NCI-H1105 treated with DMSO at 0.1 percent for 48 hours (cell line): Measurements from ENCODE around the gene EOLA1.
"Not testable (repeated sequence)": the region's sequence is repeated elsewhere in the genome, so short reads cannot be mapped to it uniquely, and the experiment has no call there.

Experiments
- DNase-seq: peaks from one replicate; lab custom pipeline; 2025; lab: John Stamatoyannopoulos, UW

EOLA1 gene

DNA sequence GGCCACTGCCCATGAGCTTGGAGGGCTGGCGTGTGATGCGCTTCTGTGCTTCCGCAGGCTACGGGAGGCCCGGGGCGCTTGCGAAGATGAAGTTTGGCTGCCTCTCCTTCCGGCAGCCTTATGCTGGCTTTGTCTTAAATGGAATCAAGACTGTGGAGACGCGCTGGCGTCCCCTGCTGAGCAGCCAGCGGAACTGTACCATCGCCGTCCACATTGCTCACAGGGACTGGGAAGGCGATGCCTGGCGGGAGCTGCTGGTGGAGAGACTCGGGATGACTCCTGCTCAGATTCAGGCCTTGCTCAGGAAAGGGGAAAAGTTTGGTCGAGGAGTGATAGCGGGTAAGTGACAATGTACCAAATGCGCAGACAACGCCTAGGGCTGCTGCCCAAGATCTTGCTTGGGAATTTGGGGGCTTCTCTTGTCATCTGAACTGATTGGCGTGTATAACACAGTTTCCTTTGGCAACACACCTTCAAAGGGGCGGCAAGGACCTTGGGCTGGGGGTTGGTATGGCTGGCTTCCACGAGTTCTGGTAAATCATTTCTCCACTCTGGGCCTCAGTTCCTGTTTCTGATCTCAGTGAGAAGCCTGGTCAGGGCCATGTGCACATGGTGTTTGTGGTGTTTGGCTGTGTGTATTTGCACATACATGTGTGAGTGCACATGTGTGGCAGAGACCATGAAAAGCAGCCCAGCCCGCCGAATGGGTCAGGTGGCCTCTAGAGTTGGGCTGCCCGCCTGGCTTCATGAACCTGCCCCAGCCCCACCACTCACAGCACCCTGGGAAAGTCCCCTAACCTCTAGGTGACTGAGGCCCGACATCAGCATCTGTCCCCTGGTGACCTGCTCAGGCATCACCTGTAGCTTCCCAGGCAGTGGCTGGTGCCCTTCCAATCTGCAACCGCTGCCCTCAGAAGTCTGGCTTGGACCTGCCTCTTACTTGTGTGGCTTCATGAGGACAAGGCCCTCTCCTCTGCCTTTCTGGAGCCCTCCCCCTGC is 5.0 kb downstream of the EOLA1 start:
- DNase-seq: not testable (repeated sequence)

DNA sequence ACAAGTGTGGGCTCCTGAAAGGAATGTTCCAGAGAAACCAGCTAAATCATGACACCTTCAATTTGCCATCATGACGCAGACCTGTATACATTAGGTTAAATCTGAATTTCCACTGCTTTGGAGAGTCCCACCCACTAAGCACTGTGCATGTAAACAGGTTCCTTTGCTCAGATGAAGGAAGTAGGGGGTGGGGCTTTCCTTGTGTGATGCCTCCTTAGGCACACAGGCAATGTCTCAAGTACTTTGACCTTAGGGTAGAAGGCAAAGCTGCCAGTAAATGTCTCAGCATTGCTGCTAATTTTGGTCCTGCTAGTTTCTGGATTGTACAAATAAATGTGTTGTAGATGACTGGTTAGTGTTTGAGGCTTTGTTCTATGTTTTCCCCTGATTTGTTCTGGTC is 6.2 kb downstream of the EOLA1 start:
- not testable (repeated sequence) for DNase-seq

DNA sequence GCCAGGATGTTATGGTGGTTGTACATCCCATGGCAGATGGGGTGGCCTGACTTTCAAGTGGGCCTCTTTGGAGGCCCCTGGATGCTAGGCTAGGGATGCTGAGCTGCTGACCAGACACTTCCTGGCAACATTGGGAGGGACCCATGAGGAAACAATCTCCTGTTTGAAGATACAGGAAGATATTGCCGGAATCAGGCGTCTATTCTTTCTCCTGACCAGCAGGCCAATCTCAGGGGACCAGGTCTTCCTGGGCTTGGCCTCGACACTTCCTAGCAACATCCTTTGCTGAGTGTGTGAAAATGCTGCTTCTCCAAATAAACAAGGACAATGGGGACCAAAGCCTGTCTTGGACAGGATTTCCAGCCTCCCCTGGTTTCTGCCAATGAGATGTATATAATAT is 7.0 kb downstream of the EOLA1 start:
- DNase-seq: not testable (repeated sequence)

DNA sequence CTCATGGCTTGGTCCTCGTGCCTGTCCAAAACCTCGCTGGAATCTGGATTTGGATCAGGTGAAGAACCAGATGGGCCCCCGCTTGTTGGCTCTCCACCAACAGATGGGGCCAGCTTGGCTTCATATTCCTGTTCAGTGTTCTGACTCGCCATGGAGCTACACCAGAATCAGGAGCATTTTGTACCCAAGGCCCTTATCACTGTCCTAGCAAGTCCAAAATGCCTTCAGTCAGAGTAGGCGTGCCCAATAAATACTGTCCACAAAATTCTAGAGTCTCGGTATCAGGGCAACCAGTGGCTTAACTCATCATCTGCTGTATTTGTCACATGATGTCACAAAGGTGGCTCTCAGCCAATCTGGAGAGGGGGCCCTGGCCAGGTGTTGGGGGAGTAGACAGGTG is 8.9 kb downstream of the EOLA1 start, which contains the start of gene HSFX3:
HSFX3 (minus strand) TSS at position 224 of the 400 bp plus-strand sequence; CDS start at position 152, 72 bp downstream.
- DNase-seq: not testable (repeated sequence)

DNA sequence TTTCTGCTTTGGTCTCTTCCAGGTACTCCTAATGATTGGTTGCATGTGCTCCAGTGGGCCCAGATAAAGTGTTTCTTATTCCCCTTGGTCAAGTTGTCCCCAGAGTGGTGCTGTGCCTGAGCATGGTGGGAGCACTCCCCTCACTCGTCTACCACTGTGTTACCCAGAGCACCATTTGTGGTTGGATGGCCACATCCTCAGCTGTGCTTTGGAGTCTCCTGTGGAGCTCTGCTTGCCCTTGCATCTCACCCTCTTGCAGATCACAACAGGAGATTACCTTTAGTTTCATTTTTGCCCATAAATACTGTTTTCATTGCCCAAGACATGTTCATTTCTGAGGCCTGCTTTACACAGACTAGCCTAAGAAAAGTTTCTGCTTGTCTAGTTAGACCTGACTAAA is 9.6 kb downstream of the EOLA1 start:
- not testable (repeated sequence) for DNase-seq

DNA sequence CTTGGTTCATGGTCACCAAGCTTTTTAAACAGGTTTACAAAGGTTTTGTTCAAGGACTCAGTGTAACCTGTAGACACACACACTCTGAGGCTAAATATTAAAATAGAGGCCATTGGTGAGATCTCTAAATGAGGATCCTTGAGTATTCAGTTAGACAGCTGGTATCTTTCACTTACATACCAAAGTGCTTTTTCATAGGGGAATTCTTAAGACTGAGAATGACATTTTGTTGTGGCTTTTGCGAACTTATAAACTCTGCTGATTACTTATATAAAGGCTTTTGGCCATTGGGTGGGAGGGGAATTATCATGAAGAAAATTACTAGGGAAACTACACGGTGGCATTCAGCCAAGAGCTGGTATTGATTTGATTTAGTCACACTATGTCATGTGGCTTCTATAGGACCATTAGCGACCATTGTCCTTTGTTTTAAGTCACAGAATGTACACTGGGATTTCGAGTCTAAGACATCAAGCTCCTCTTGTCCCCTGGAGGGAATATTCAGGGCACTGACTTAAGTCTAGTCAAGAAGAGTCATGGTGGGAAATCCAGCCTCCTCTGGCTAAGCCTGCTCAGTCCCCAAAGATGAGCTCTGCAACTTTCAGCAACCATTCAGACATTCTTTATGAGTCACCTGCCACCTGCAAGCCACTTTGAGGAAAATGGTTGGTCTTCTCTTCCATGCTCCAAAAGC is 10.6 kb downstream of the EOLA1 start:
- DNase-seq: not testable (repeated sequence)

DNA sequence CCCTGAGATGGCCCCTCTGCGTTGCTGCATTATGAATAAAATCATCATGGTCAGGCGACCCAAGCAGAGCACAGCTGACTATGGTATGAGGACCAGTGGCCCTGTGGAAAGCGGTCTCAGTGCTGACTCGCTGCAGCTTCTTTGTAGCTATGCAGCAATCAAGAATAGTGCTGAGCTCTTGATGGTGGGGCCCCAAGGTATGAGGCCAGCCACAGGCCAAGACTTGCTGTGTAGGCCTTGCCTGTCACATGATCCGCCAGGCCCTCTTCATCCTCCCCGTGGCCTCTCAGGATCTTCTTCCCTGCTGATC is 11.1 kb downstream of the EOLA1 start:
- not testable (repeated sequence) for DNase-seq

DNA sequence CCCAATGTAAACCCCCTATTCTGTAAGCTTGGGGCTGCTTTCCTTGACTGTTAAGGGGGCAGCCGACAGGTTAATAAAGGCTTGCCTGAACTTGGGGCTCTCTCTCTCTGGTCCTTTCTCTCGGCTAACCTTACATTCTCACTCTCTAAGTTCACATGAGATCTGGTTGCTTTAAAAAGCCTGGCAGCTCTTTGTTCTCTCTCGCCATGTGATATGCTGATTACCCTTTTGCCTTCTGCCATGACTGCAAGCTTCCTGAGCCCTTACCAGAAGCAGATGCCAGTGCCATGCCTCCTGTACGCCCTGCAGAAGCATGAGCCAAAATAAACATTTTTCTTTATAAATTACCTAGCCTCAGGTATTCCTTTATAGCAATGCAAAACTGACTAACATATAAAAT is 14.4 kb downstream of the EOLA1 start:
- DNase-seq: not testable (repeated sequence)

DNA sequence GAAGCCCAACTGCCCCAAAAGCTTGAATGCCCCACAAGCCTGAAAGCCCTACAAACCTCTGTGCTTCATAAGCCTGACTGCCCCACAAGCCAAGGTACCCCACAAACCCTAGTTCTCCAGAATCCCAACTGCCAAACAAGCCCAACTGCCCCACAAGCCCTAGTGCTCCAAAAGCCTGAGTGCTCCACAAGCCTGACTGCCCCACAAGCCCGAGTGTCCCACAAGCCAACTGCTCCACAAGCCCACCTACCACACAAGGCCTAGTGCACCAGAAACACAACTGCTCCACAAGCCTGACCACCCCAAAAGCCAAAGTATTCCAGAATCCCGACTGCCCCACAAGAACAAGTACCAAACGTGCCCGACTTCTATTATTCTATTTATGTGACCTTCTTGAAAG is 22.5 kb downstream of the EOLA1 start:
- no peak for DNase-seq

DNA sequence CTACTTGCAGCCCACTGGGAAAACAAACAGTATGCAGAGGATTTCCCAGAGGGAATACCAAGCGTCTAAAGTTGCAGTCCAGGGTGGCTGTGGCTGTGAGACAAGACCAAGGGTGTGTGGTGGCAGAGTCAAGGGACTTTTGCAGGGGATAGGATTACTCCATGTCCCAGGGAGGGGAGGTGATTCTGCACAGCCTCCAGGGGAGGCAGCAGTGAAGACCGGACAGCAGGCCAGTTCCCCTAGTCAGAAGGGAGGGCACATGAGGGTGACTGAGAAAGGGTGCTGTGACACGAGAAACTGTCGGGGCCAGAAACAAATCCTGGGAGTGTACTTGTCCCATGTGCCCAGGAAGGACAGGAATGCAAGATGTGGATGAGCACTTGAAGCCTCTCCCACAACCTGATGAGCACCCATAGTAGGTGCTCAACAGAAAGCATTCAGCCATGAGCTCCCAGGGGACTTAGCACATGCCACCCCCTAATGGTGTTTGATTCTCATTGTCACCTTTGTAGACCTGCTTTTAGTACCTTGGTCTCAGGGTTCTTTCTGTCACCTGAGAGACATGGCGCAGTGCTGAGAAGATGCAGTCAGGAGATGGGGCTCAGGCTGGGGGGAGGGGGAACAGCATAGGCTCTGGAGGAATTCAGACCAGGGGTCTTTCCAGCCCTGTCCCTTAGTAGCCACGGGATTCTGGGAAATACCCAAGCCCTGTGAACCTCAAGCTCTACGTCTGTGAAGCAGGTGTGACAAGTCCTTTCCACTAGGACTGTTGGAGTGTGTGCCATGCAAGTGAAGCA is 27.0 kb downstream of the EOLA1 start:
- DNase-seq: no peak

DNA sequence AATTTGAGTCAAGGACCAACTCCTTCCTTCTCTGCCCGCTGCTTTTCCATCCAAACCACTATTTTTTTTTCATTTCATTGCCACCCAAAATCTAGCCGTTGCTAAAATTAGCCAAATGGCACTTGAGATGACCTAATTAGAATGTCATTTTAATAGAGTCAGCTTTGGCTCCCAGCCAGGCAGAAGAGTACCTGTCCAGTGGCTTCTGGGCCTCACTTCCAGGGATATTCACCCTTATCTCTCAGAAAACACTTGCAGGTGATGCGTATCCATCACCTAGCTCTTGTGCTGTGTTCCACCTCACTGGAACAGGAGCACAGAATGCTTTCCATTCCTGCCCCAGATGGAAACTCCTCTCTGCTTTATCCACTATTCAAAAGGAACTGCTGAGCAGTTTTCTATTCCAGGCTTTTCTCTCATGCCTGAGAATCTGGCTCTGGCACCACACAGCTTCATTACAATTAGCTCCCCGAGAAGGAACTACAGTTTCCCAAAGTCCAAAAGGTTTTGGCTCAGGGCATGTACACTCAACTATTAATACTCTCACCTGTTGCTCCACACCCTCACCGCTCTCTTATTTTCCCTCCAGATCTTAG is 28.0 kb downstream of the EOLA1 start:
- DNase-seq: peak; percentile 40

DNA sequence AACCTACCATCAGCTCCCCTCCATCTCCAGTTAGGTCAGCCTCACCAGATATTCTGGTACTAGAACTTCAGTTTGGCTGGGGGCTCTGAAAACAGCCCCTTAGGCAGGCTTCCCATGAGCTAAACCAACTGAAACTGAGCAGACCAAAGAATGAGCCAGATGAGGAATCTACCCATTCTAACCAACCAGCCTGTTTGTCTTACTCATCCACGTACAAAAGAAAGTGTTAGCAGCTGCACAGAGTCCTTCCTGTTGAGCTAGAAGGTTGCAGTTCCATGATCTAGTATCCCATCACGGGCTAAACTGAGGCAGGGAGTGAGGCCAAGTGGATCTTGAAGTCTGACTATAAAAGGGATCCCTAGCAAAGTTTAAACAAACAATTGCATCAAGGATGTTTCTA is 29.0 kb downstream of the EOLA1 start:
- DNase-seq: no peak

DNA sequence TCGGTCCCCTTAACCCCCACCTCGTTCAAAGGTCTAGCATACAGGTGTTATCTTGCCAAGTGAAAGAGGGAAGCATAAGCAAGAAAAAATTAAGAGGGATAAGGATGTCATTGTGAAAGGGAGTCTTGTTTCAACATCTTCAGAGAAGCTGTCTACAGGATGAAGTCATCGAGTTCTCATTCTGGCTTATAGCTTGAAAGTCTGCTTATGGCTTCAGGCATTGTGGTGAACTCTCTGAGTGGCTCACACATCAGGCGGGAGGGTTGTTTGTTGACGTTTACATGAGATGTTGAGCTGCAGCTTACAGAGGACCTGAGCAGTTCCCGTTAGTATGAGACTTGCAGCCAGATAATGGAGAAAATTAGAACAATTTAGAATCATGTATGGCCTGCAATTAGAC is 29.9 kb downstream of the EOLA1 start:
- DNase-seq: no peak

DNA sequence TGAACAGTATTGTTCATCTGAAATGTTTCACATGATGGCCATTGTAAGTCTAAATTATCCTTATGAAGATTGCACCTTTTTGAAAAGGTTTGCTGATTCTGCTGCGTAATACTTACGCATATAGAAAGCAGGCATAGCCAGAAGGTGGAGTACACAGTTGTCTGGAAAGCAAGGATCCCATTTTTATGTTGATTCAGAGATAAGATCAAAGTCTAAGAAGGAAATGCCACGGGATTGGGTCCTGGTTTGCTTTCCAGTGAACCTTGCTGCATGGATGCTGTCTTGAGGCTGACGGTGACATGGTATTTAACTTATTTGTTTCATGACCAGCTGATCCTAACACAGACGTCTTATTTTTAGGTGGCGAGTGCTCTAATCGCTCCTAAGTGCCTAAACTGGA is 31.0 kb downstream of the EOLA1 start:
- DNase-seq: no peak

DNA sequence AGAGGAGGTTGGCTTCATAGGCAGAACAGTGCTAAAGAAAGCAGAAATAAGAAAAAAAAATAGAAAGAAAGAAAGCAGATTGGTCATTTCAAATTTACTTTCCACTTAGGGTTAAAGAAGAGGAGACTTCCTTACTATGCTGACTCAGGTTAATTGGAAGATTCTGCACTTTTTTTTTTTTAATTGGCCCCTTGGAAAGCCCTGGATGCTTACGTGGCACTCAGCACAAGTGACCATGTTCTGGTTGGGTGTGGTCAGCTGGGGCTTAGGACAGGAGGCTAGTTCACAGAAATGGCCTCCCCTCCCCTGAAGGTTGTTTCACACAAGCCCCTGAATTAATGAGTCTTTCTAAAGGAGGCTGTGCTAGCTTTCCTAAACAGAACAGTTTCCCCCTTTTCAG is 31.9 kb downstream of the EOLA1 start:
- DNase-seq: no peak

DNA sequence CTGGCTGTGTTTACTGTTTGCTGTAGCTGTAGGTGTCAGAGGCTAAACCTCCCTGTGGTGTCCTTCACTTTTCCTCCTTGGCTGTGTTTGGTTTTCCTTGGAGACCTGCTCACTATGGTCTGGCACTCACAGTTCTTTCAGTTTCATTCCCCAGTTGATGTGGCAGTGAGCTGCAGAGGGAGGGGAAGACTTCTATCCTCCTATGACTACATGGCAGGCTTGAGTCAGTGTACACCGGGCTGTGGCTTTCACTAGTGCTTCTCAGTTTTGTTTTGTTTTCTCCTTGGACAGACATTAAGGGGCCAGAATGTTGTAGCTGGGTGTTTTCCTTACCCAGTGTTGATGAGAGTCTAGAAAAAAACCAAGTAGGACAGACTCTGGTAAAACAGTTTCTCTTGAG is 32.6 kb downstream of the EOLA1 start:
- DNase-seq: not testable (repeated sequence)

DNA sequence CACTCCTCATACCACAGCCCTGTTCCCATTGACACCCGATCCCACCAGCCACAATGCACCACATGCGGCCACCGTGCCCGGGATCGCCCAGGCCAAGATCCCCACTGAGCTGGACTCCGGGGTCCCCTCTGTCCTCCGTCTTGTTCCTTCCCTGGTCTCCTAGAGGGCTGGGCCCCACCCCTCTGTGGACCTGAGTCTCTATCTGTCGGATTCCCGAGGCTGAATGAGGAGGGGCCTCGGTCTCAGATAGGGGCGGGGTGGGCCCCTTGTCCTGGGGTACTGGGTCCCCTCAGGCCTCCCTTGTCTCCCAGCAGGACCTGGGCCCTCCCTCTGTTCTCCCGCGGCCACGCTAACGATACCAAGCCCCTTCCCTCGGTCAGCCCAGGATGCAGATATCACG is 44.8 kb downstream of the EOLA1 start:
- DNase-seq: not testable (repeated sequence)

DNA sequence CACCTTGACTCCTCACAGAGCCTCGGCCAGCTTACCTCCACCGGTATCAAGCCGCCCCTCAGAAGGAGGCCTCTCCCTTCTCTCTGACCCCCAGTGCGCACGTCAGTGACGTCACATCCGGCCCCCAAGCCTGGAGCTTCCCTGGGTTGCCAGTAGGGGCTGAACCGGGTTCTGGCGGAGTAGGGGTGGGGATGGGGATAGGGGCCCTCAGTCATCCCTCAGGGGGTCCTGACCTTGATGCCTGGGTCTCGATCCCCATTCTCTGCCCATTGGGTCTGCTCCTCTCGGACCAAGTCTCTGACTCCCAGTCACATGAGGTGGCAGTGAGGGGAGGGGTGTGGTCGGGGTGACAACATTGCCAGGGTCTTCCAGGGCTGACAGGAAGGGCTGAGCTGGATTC is 46.5 kb downstream of the EOLA1 start, which contains the start of gene MAGEA9B:
MAGEA9B (minus strand) TSS at position 101 of the 400 bp plus-strand sequence. CDS start 4,280 bp downstream, outside the sequence.
- not testable (repeated sequence) for DNase-seq

DNA sequence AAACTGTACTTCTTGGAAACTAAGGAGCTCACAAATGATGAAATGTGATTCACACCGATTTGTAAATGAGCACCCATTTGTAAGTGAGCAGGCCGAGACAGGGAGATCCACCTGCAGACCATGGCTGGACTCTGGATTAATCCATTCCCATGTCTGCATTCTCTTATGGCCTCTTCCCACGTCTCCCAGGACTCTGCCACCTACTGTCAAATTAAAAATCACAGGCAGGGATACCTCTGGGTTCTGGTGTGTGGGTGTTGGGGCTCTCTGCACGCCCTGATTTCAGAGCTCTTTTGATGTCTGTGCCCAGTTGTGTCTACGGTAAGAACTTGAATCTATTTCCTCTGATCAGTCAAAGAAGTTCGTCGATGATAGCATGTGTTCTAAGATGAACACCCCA is 50.2 kb downstream of the EOLA1 start:
- not testable (repeated sequence) for DNase-seq

DNA sequence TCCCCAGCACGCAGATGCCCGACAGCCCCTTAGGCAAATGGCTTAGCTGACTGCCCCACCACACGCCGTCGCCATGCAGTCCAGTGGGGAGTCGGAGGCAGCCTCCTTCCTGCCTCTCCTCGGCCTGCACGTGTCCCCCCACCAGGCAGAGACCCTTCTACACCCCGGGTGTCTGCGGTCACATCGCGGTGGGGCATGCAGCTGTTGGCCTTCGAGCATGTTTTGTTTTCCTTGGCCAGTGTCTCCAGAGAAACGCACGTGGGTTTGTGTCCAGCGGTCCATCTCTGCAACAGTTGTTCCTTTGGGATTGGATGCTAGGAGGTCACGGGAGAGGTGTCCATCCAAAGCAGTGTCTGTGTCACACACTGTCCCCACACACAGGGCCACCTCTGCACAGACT is 54.4 kb downstream of the EOLA1 start, which contains the start of gene HSFX2:
HSFX2 (minus strand) TSS at position 101 of the 400 bp plus-strand sequence. CDS start 614 bp downstream, outside the sequence.
- DNase-seq: not testable (repeated sequence)

DNA sequence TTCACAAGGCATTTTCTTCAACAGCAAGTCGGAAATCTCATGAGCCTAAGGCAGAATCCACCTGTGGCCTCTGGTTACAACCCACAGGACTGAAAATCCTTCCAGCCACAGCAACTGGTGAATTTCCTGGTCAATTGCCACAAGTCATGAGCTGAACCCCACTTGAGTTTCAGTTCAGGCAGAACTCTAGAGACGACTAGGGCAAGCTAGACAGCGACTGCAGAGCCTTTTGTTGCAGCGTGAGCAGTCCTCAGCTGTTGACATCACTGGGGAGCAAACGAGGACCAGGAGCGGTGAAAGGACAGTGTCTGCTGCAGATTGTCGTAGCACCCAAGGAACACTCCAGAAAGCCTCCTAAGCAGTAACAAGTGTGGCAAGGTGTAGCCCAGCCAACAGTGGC is 55.1 kb downstream of the EOLA1 start:
- not testable (repeated sequence) for DNase-seq
